Activated naive CD8-positive, alpha-beta T cell treated with anti-CD3 and anti-CD28 coated beads, Interleukin-2, amount 10 ng/mL, durations not matched to agents 7 days and 5 days (primary cell): Measurements from ENCODE around the gene OR2L2. TPM values are rescaled to one million over a fixed set of nuclear protein-coding genes. Genes with fewer than 3 reads are reported as not detected.

Source experiments
- ATAC-seq: fragments of 150-1000 bp; cut with Tn5 transposase; one replicate; pipeline ENCODE4 v1.10.0; 2021; ENCODE audit warnings: low read depth, moderate library complexity
- POLR2A ChIA-PET: fragments of 350-600 bp; sonication (Branson Sonifier 250); formaldehyde crosslinking; loops from one replicate; lab custom pipeline; 2021; ENCODE audit warnings: antibody characterized with exemption; lab: Charles Lee
- DNase-seq: peaks from one replicate; pipeline ENCODE4 v3.0.0; 2021
- H3K27ac Mint-ChIP-seq: one replicate; pipeline ENCODE4 v1.8.0; 2022; ENCODE audit warnings: mild to moderate bottlenecking, mixed read lengths
- H3K27me3 Mint-ChIP-seq: one replicate; pipeline ENCODE4 v1.8.0; 2022; ENCODE audit warnings: mild to moderate bottlenecking, moderate library complexity, mixed read lengths
- H3K36me3 Mint-ChIP-seq: one replicate; pipeline ENCODE4 v1.8.0; 2021; ENCODE audit warnings: mild to moderate bottlenecking, mixed read lengths
- H3K4me1 Mint-ChIP-seq: one replicate; pipeline ENCODE4 v1.8.0; 2021; ENCODE audit warnings: mixed read lengths
- H3K4me3 Mint-ChIP-seq: one replicate; pipeline ENCODE4 v1.8.0; 2022; ENCODE audit warnings: mild to moderate bottlenecking, moderate library complexity, mixed read lengths
- H3K9me3 Mint-ChIP-seq: one replicate; pipeline ENCODE4 v1.8.0; 2021; ENCODE audit warnings: mixed read lengths
- total RNA-seq, 2 experiments: library from RNA; stranded (reverse); gene quantifications; one replicate each; pipeline ENCODE4 v1.2.3, GENCODE V29; 2021

The OR2L2 gene, protein sequence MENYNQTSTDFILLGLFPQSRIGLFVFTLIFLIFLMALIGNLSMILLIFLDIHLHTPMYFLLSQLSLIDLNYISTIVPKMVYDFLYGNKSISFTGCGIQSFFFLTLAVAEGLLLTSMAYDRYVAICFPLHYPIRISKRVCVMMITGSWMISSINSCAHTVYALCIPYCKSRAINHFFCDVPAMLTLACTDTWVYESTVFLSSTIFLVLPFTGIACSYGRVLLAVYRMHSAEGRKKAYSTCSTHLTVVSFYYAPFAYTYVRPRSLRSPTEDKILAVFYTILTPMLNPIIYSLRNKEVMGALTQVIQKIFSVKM
- total RNA-seq, result under 1 TPM; 0.06 to 0.19 TPM

DNA sequence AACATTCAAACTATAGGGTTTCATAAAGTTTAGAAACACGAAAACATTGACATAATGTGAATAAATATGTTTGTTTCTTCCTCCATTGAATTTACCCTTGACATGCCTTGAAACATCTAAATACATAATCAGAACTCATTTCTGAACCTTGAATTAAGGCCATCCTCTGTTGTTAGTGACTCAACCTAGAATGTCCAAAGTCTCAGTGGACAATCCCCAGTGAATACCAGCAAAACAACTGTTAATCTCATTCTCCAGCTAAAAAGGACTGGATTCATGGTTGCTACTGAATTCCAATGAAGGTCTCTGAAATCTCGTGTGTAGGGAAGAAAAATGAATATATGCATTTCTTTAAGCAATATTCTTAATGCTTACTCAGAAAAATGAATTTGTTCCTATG is at the start of gene OR2L2:
OR2L2 (plus strand) TSS at position 301 of the 400 bp plus-strand sequence. CDS start 8,198 bp downstream, outside the sequence.
- H3K4me3 Mint-ChIP-seq, result no peak within 1 kb of the TSS
- ATAC-seq, result no peak
- POLR2A ChIA-PET, result no interaction called here

DNA sequence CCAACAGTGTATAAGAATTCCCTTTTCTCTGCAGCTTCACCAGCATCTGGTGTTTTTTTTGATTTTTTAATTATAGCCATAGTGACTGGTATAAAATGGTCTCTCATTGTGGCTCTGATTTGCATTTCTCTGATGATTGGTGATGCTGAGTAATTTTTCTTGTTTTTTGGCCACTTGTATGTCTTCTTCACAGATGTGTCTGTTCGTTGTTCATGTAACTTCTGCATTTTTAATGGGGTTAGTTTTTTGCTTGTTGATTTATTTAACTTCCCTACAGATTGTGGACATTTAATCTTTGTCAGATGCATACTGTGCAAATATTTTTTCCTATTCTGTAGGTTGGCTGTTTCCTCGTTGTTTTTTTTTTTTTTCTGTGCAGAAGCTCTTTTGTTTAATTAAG is 36.9 kb upstream of the OR2L2 start:
- H3K27ac Mint-ChIP-seq, result no peak overlapping the region
- ATAC-seq (no peak), DNase-seq (no peak)
- no peaks in the 10 kb centered on the region for H3K4me1 Mint-ChIP-seq
- no peaks in the 10 kb centered on the region for H3K36me3 Mint-ChIP-seq
- no peak overlapping the region for H3K4me3 Mint-ChIP-seq
- H3K9me3 Mint-ChIP-seq, result peaks cover 2% of the 10 kb centered on the region
- POLR2A ChIA-PET, result no interaction called here
- no peaks in the 10 kb centered on the region for H3K27me3 Mint-ChIP-seq

More for the DNA sequence above, at the start of gene OR2L2:
- Mint-ChIP-seq H3K36me3 (peaks cover 2% of the 10 kb centered on the region), H3K27ac (no peak within 1 kb of the TSS), H3K9me3 (peaks cover 14% of the 10 kb centered on the region), H3K4me1 (no peaks in the 10 kb centered on the region), H3K27me3 (no peaks in the 10 kb centered on the region)
- DNase-seq, result no peak

DNA sequence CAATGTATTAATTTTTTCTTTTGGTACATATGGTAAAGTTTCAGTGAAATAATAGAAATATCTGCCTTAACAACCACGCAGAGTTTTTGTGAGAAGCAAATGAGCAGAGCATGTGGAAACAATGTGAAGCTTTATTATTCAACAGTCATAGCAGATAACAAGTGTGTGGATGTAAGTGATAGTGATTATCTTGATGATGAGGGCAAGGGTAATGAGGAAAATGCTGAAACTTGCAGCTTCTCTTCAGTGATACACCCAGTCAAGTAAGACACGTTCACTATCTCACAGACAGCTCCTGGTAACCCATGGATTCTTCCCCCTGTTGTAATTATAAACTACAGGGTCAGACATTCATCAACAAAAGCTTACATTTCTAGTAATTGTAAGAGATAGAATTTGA is 31.1 kb upstream of the OR2L2 start:
- DNase-seq (no peak), ATAC-seq (no peak)
- H3K27me3 Mint-ChIP-seq, result no peaks in the 10 kb centered on the region
- no peak overlapping the region for H3K27ac Mint-ChIP-seq
- no peak overlapping the region for H3K4me3 Mint-ChIP-seq
- H3K4me1 Mint-ChIP-seq, result no peaks in the 10 kb centered on the region
- no peaks in the 10 kb centered on the region for H3K36me3 Mint-ChIP-seq
- no peaks in the 10 kb centered on the region for H3K9me3 Mint-ChIP-seq
- POLR2A ChIA-PET, result no interaction called here

DNA sequence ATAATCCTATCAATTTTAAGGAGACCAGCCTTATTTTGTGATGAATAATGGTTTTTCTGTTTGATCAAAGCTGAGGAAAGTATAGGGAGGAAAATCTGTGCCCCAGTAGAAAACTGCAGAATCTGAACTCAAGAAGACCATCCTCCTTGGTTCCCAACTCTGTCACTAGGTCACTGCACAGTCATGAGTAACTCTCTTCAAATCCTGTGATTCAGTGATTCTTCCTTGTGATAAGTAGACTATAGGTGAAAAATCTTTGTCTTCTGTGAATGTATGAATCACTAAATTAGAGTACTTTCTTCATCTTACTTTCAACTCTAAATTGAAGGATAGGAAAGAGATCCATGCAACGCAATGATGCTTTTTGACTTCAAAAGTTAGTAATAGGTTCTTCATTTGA is 29.7 kb upstream of the OR2L2 start:
- no peaks in the 10 kb centered on the region for H3K36me3 Mint-ChIP-seq
- POLR2A ChIA-PET, result no interaction called here
- DNase-seq, result no peak
- H3K4me1 Mint-ChIP-seq, result no peaks in the 10 kb centered on the region
- no peak for ATAC-seq
- H3K9me3 Mint-ChIP-seq, result no peaks in the 10 kb centered on the region
- no peak overlapping the region for H3K27ac Mint-ChIP-seq
- no peak overlapping the region for H3K4me3 Mint-ChIP-seq
- H3K27me3 Mint-ChIP-seq, result no peaks in the 10 kb centered on the region

DNA sequence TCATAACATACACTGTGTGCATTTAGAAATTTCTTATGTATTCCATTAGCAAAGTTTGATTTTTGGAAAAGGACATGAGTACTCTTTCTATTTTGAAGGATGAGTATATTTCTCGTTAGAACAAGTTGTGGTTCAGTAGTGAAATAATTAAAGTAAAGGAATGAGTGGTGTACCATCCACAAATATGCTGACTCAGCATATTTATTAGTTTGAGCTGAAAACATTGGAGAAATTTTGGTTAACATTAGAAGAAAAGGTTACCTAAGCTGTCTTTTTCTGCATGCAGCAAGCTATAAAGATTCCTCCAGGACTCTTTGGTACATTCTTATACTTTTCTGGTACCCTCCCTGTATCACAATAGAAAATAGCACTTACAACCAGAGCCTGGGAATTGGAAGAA is 22.1 kb upstream of the OR2L2 start:
- H3K27ac Mint-ChIP-seq, result no peak overlapping the region
- DNase-seq (no peak), ATAC-seq (no peak)
- H3K36me3 Mint-ChIP-seq, result no peaks in the 10 kb centered on the region
- no peaks in the 10 kb centered on the region for H3K4me1 Mint-ChIP-seq
- POLR2A ChIA-PET, result no interaction called here
- H3K27me3 Mint-ChIP-seq, result no peaks in the 10 kb centered on the region
- peaks cover 19% of the 10 kb centered on the region for H3K9me3 Mint-ChIP-seq
- H3K4me3 Mint-ChIP-seq, result no peak overlapping the region

DNA sequence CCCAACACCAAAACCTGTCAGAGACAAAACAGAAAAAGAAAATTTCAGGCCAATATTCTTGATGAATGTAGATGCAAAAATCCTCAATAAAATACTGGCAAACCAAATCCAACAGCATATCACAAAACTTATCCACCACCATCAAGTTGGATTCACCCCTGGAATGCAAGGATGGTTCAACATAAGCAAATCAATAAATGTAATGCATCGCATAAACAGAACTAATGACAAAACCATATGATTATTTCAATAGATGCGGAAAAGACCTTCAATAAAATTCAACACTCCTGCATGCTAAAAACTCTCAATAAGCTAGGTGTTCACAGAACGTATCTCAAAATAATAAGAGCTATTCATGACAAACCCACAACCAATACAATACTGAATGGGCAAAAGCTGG is 20.2 kb upstream of the OR2L2 start:
- DNase-seq (no peak), ATAC-seq (no peak)
- Mint-ChIP-seq H3K9me3 (peaks cover 19% of the 10 kb centered on the region), H3K4me1 (no peaks in the 10 kb centered on the region), H3K27me3 (no peaks in the 10 kb centered on the region), H3K4me3 (no peak overlapping the region), H3K36me3 (no peaks in the 10 kb centered on the region), H3K27ac (no peak overlapping the region)
- POLR2A ChIA-PET, result no interaction called here

DNA sequence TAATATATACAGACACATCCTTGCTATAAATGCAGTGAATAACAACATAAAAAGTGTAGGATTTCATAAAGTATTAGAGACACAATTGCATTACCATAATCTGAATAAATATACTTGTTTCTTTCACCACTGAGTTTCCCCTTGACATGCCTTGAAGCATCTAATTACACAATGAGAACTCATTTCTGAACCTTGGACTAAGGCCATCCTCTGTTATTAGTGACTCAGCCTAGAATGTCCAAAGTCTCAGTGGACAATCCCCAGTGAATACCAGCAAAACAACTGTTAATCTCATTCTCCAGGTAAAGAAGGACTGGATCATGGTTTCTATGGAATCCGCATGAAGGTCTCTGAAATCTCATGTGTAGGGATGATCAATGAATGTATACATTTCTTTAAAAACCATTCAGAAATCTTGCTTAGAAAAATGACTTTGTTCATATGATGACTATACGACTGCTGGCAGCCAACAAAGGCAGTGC is 16.6 kb upstream of the OR2L2 start, which contains the start of gene OR2L5:
OR2L5 (plus strand) TSS at position 432 of the 482 bp plus-strand sequence. CDS start 8,288 bp downstream, outside the sequence.
- Mint-ChIP-seq H3K4me1 (no peaks in the 10 kb centered on the region), H3K36me3 (no peaks in the 10 kb centered on the region), H3K9me3 (peaks cover 21% of the 10 kb centered on the region), H3K27me3 (no peaks in the 10 kb centered on the region), H3K4me3 (no peak within 1 kb of the TSS), H3K27ac (no peak within 1 kb of the TSS)
- DNase-seq (no peak), ATAC-seq (no peak)
- POLR2A ChIA-PET, result no interaction called here

DNA sequence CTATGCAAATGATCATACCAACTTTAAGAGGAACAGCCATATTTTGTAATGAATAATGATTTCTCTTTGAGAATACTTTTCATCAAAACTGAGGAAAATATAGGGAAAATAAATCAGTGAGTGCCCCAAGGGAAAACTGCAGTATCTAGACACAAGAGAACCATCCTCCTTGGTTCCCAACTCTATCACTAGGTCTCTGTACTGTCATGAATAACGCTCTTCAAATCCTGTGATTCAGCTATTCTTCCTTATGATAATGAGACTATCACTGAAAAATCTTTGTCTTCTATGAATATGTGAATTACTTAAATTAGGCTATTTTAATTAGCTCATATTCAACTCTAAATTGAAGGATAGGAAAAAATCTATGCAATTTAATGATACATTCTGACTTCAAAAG is 14.1 kb upstream of the OR2L2 start:
- no peak overlapping the region for H3K4me3 Mint-ChIP-seq
- ATAC-seq (no peak), DNase-seq (no peak)
- POLR2A ChIA-PET, result no interaction called here
- no peak overlapping the region for H3K27ac Mint-ChIP-seq
- peaks cover 6% of the 10 kb centered on the region for H3K9me3 Mint-ChIP-seq
- H3K36me3 Mint-ChIP-seq, result no peaks in the 10 kb centered on the region
- H3K27me3 Mint-ChIP-seq, result no peaks in the 10 kb centered on the region
- no peaks in the 10 kb centered on the region for H3K4me1 Mint-ChIP-seq

DNA sequence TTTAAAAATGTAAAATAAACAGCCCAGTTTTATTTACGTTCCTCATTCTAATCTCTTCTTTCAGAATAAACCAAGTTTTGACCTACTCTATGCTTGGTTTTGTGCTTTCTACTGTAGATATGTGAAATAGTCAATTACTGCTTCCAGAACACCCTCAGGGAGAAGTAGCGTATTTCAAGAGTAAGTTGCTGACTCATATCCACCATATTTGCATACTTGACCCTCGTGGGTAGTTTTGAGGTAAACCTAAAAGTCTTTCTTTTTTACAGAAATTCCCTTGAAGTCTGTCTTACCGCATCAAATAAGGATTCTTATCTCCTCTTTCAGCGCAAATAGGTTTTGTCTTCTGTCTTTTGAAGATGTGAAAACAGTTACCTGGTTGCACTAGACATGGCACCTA is 15.3 kb downstream of the OR2L2 start:
- ATAC-seq (no peak), DNase-seq (no peak)
- Mint-ChIP-seq H3K27ac (no peak overlapping the region), H3K4me1 (no peaks in the 10 kb centered on the region), H3K4me3 (no peak overlapping the region), H3K9me3 (peaks cover 15% of the 10 kb centered on the region), H3K36me3 (no peaks in the 10 kb centered on the region), H3K27me3 (peaks cover 2% of the 10 kb centered on the region)
- POLR2A ChIA-PET, result no interaction called here

DNA sequence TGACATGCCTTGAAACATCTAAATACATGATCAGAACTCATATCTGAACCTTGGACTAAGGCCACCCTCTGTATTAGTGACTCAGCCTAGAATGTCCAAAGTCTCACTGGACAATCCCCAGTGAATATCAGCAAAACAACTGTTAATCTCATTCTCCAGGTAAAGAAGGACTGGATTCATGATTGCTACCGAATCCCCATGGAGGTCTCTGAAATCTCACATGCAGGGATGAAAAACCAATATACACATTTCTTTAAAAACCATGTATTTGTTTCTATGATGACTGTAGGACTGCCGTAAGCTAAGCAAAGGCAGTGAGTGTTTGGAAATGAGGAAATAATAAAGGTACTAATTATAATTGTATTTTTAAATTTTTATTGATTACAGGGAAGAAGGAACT is 16.7 kb downstream of the OR2L2 start, which contains the start of gene OR2L3:
OR2L3 (plus strand) TSS at position 301 of the 400 bp plus-strand sequence. CDS start 13,846 bp downstream, outside the sequence.
- ATAC-seq (no peak), DNase-seq (no peak)
- Mint-ChIP-seq H3K4me3 (no peak within 1 kb of the TSS), H3K36me3 (no peaks in the 10 kb centered on the region), H3K27ac (no peak within 1 kb of the TSS), H3K9me3 (peaks cover 17% of the 10 kb centered on the region), H3K27me3 (peaks cover 2% of the 10 kb centered on the region), H3K4me1 (no peaks in the 10 kb centered on the region)
- POLR2A ChIA-PET, result no interaction called here

DNA sequence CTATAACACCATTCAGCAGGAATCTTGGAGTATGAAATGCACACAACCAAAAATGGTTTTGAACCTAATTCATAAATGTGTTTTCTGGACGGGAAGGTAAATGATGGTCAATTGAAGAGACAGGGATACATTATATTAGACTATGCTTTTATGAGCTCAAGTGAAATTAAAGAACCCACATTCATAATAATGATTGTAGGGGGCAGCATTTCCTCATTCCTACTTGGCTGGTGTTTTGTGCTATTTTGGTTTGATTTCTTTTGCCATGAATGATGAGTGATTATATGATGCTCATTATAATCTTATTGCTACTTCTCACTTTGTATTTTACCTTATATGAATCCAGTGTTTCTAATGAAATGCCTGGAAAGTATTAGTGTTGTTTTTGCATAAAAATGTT is 17.1 kb downstream of the OR2L2 start:
- no peak for ATAC-seq
- no peaks in the 10 kb centered on the region for H3K4me1 Mint-ChIP-seq
- peaks cover 2% of the 10 kb centered on the region for H3K27me3 Mint-ChIP-seq
- POLR2A ChIA-PET, result no interaction called here
- no peak overlapping the region for H3K4me3 Mint-ChIP-seq
- peaks cover 17% of the 10 kb centered on the region for H3K9me3 Mint-ChIP-seq
- DNase-seq, result no peak
- H3K27ac Mint-ChIP-seq, result no peak overlapping the region
- no peaks in the 10 kb centered on the region for H3K36me3 Mint-ChIP-seq

DNA sequence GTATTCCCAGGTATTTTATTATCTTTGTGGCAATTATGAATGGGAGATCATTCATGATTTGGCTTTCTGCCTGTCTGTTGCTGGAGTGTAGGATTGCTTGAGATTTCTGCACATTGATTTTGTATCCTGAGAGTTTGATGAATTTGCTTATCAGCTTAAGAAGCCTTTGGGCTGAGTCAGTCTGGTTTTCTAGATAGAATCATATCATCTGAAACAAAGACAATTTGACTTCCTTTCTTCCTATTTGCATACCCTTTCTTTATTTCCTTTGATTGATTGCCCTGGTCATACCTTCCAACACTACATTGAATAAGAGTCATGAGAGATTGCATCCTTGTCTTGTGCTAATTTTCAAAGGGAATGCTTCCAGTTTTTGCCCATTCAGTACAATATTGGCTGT is 24.8 kb downstream of the OR2L2 start:
- POLR2A ChIA-PET, result no interaction called here
- peaks cover 10% of the 10 kb centered on the region for H3K9me3 Mint-ChIP-seq

DNA sequence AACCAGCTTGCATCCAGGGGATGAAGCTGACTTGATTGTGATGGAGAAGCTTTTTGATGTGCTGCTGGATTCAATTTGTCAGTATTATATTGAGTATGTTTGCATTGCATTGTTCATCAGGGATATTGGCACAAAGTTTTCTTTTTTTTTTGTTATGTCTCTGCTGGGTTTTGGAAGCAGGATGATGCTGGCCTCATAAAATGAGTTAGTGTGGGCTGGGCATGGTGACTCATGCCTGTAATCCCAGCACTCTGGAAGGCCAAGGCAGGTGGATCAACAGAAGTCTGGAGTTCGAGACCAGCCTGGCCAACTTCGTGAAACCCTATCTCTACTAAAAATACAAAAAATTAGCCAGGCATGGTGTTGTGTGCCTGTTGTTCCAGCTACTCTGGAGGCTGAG is 25.4 kb downstream of the OR2L2 start:
- POLR2A ChIA-PET, result no interaction called here
- Mint-ChIP-seq H3K4me3 (no peak overlapping the region), H3K27ac (no peak overlapping the region), H3K4me1 (no peaks in the 10 kb centered on the region), H3K9me3 (peaks cover 10% of the 10 kb centered on the region), H3K27me3 (no peaks in the 10 kb centered on the region), H3K36me3 (no peaks in the 10 kb centered on the region)
- no peak for DNase-seq
- no peak for ATAC-seq

More for the DNA sequence above, 24.8 kb downstream of the OR2L2 start:
- DNase-seq, result no peak
- no peaks in the 10 kb centered on the region for H3K36me3 Mint-ChIP-seq
- no peaks in the 10 kb centered on the region for H3K4me1 Mint-ChIP-seq
- ATAC-seq, result no peak
- no peaks in the 10 kb centered on the region for H3K27me3 Mint-ChIP-seq
- H3K27ac Mint-ChIP-seq, result no peak overlapping the region
- H3K4me3 Mint-ChIP-seq, result no peak overlapping the region

DNA sequence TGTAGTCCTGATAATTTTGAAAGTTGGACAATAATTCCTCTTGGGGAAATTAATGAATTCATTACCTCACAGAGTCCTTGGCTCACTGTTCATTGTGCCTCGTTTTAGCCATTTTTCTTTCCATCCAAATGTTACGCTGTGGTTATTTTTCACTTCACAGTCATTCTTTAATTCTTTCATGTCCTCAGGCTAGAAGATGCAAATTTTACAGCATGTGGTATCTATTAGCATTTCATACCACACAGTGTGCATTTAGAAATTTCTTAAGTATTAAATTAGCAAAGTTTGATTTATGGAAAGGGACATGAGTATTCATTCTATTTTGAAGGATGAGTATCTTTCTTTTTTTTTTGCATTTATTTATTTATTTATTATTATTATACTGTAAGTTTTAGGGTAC is 35.2 kb downstream of the OR2L2 start:
- Mint-ChIP-seq H3K36me3 (no peaks in the 10 kb centered on the region), H3K27ac (no peak overlapping the region), H3K9me3 (no peaks in the 10 kb centered on the region), H3K27me3 (no peaks in the 10 kb centered on the region), H3K4me1 (no peaks in the 10 kb centered on the region), H3K4me3 (no peak overlapping the region)
- ATAC-seq, result no peak
- POLR2A ChIA-PET, result no interaction called here
- DNase-seq, result no peak
